HPDE6-E6E7 (cell line): Measurements from ENCODE around the gene SMLR1.

ENCODE experiments used
- DNase-seq: peaks from one replicate; pipeline ENCODE4 v3.0.0; 2011; ENCODE audit warnings: missing footprints; ENCODE audit errors: extremely low spot score

SMLR1 gene

DNA sequence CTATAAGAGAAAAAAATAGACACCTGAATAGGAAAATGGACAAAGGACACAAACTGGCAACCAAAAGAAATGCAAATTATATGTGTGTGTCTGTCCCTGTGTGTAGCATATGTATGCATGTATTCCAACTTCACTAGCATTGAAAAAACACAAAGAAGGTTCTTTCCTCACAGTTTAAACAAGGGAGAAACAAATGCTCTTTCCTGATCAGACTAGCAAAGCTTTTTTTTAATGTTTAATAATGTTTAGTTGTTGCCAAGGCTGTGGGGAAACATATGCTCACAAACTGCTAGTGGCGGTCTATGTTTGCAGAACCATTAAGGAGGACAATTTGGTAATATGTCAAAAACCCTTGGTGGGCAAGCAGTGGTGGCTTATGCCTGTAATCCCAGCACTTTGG is 22.4 kb downstream of the SMLR1 start:
- no peak for DNase-seq

- no peak for DNase-seq
Observed at GRCh38 chr6:130851026-130851425, 23.8 kb downstream of the SMLR1 start.

DNA sequence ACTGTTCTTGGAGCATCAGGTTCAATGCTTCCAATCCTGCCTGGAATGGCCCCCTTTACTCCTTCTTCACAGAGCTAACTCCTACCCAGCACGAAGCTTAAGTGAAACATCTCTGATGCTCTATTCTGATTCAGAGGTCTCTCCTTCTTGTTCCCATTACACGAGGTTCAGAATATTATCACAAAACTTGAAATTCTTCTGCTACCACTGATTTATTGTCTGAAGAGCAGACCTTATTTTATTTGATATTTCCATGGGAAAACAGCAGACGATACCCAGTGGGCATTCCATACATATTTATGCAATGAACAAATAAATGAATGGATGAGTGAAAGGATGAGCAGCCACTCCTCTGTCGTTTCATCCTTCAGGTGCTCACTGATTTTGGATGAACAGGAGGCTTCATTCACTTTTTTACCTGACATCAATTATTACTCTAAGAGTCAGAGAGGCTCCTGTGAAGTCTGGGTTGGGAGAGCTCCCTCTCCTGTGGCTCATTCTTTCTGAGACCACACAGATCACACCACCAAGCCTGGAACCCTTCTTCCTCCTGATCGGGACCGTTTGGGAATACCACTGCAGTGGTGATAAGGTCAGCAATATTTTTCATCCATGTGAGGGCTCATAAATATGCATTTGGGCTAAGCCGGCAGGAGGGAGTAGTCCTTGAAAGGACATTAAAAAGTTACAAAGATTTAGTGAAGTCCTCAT is 25.8 kb downstream of the SMLR1 start:
- DNase-seq: no peak

GRCh38 chr6:130853555-130854183 is 26.5 kb downstream of the SMLR1 start:
- no peak for DNase-seq

GRCh38 chr6:130858054-130858453 is 30.8 kb downstream of the SMLR1 start:
- no peak for DNase-seq

GRCh38 chr6:130858498-130859160 is 31.4 kb downstream of the SMLR1 start:
- no peak for DNase-seq

- no peak for DNase-seq
Observed at GRCh38 chr6:130859161-130859867, 32.1 kb downstream of the SMLR1 start.

DNA sequence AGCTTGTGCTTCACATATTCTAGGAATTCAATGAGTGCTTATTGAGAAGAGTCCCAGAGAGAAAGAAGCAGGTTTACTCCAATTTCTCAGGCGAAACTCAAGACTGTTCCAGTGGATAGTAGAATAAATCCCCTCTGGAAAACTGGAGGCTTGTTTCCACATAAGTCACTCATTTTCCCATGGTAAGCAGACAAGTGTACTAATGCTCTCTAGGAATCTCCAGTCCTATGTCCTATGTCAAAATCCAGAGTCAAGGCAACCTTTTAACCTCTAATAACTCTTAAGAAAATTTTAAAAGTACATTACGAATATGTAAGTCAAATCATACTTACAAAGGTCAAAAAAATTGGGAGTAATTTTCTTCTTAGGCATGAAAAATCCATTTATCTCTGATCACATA is 35.2 kb downstream of the SMLR1 start:
- DNase-seq: no peak

- no peak for DNase-seq
Observed at GRCh38 chr6:130863415-130864230, 36.4 kb downstream of the SMLR1 start.

GRCh38 chr6:130864344-130864743 is 37.1 kb downstream of the SMLR1 start:
- DNase-seq: no peak

- no peak for DNase-seq
Observed at GRCh38 chr6:130865793-130866192, 38.6 kb downstream of the SMLR1 start.

- no peak for DNase-seq
Observed at GRCh38 chr6:130869681-130870080, 42.5 kb downstream of the SMLR1 start.

DNA sequence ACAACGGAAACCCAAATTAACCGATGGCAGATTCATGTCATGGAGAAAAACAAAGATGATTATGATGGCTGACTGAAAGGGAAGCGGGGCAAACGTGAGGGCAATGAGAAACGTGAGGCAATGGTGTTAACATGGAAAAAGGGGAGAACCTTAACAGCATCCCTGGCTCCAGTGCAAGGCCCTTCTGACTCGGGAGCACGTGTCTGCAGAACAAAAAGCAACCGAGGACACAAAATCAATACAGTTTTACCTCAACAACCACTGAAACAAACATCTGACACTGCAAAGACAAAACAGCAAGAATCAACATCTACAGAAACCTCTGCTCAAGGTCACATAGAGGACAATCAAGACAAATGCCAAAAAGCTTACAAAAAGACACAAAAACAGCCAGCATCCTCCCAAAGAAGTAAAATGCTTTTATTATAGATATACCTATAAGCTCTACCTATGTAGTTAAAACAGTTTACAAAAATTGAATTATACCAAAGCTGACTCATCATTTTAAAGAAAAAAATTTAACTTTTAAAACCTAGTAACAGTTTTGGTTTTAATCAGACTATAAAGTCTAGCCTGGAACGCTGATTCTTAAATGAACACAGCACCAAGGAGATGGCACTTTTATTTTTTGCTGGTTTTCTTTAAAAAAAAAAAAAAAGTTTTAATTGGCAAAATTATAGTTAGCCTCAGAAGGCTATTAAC is 43.1 kb downstream of the SMLR1 start:
- DNase-seq: no peak

DNA sequence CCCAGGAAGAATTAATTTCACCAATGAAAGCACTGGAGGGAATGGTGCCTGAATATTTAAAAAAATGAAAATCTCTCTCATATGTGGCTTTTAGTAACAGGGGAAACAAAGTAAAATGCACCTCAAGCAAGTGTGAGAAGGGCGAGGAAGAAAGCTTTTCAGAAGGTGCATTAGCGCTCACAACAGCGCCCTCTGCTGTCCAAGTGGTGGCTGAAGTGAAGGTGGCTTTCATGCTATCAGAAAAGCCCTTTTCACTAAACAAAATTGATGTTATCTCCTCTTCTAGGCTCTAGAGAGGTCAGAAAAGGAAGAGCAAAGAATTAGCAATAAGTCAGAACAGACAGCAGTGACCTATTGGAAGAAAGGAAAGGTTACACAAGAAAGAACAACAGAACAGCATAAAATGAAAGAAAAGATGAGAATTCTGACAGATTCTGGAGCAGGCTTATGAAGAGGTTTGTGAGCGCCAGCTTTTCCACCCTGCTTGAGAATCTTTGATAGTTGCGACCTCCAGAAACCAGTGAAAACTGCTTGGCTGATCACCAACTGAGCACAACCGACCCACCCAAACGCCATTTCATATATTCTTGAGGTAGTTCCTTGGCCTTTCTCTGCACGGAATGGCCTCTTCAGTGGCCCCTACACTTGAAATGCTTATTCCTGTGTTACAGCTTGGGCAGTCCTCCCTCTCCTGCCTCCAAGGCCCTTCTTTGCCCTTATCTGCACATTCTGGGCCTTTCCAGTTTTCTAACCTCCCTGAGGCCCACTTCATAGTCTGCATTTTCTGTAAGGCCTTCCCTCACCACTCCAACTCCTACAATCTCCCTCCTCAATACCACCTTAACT is 45.3 kb downstream of the SMLR1 start:
- peak; percentile 23 for DNase-seq

- no peak for DNase-seq
Observed at GRCh38 chr6:130873746-130874145, 46.5 kb downstream of the SMLR1 start.

GRCh38 chr6:130879826-130880225 is 52.6 kb downstream of the SMLR1 start:
- no peak for DNase-seq

DNA sequence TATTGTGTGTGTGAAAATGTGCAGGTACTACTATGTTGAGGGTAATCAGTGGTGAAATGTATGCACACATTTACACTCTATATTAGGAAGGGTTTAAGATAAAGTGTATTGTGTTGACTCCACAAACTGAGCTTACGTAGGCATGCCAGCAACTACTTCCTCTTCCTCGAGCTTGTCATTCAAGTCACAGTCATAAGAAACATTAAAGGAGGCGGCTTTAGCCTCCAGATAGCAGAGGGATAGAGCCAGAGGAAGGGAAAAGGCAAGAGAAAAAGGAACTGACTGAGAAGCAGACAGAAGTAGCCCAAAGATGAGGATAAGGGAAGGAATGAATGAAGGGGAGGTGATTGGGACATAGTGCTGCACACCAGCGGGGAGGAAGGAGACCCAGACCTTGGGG is 55.2 kb downstream of the SMLR1 start:
- no peak for DNase-seq

DNA sequence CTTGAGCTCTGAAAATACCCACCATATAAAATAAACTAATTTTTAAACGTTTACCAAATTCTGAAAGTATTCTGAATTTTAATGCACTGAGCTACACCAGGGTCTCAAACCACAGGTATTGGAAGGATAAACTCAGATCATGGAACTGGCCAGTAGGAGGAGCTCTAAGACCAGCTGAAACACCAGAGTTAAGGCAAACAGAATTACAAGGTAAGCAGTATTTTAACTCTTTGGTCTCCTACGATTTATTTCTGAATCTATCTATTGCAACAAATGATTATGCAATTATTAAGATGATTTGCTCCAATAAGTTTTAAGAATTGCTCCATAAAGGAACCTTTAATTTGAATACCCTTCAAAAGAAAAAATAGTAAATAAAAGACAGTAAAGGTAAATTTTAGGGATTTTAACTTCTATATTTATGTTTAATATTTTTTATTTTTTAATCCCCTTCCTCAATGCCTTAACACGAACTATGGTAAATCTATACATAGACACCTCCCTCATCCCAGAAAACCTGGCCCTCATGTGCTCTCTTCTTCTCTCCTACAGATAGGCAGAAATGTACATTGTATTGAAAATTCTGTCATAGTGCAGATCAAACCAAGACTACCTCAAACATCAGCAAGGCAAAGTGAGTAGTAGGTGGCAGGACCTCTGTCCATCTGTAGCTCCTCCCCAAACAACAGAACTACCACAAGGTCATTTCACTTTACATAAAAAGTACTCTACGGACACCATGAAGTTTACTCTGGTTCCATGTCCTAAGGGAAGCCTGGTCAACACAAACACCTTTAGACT is 58.4 kb downstream of the SMLR1 start:
- peak; percentile 43 for DNase-seq
